ENCODE data around the gene ANGPTL8. TPM values are rescaled to one million over a fixed set of nuclear protein-coding genes. Genes with fewer than 3 reads are reported as not detected.

Gene ANGPTL8
- total RNA-seq, 1 experiment from 2014 or later = not detected

- no peak overlapping the region for H3K4me3 ChIP-seq (ENCODE audit: low read depth, low read length, poor library complexity, severe bottlenecking)
- H3K4me1 ChIP-seq (ENCODE audit: insufficient read depth, low read length, poor library complexity, severe bottlenecking) = no peaks in the 10 kb centered on the region
- H3K36me3 ChIP-seq (ENCODE audit: insufficient read depth, low read length, poor library complexity, severe bottlenecking) = peaks cover 5% of the 10 kb centered on the region
- H3K27me3 ChIP-seq (replicated peaks; ENCODE audit: insufficient read depth, low read depth, low read length, poor library complexity) = no peaks in the 10 kb centered on the region
- ChIA-PET POLR2A (ENCODE audit: low non-redundant PET) (no interaction called here), CTCF (no interaction called here)
- BruUV-seq (replicated peaks) = no TSS peak
- no peak for DNase-seq (ENCODE audit: low spot score)
- intact Hi-C loops (cut with micrococcal nuclease; ENCODE audit: unreplicated experiment) = loop anchor here (1.0 kb wide), 1 partner anchor 26 kb away; no protein-coding TSS in a partner anchor
- H3K27ac ChIP-seq (ENCODE audit: low read depth, low read length, poor library complexity, severe bottlenecking) = no peak overlapping the region
- TF ChIP-seq EZH2 (IDR thresholded peaks at IDR 0.05; ENCODE audit: borderline replicate concordance, low read depth, low read length, poor library complexity, severe bottlenecking) = no peak
- TF ChIP-seq CTCF (conservative IDR thresholded peaks at IDR 0.05; ENCODE audit: low read depth, low read length) = no peak
- H3K9me3 ChIP-seq (ENCODE audit: low read depth, low read length, poor library complexity, severe bottlenecking) = no peaks in the 10 kb centered on the region
Observed at GRCh38 chr19:11226716-11227166, 12.7 kb upstream of the ANGPTL8 start.

- DNase-seq (ENCODE audit: low spot score) = no peak
- TF ChIP-seq CTCF (conservative IDR thresholded peaks at IDR 0.05; ENCODE audit: low read depth, low read length) (peak; percentile 44), EZH2 (IDR thresholded peaks at IDR 0.05; ENCODE audit: borderline replicate concordance, low read depth, low read length, poor library complexity, severe bottlenecking) (no peak)
- no TSS peak for BruUV-seq (replicated peaks)
- Histone ChIP-seq H3K36me3 (ENCODE audit: insufficient read depth, low read length, poor library complexity, severe bottlenecking) (peaks cover under 1% of the 10 kb centered on the region), H3K27me3 (replicated peaks; ENCODE audit: insufficient read depth, low read depth, low read length, poor library complexity) (no peaks in the 10 kb centered on the region), H3K27ac (ENCODE audit: low read depth, low read length, poor library complexity, severe bottlenecking) (no peak overlapping the region), H3K4me3 (ENCODE audit: low read depth, low read length, poor library complexity, severe bottlenecking) (no peak overlapping the region), H3K4me1 (ENCODE audit: insufficient read depth, low read length, poor library complexity, severe bottlenecking) (no peaks in the 10 kb centered on the region), H3K9me3 (ENCODE audit: low read depth, low read length, poor library complexity, severe bottlenecking) (no peaks in the 10 kb centered on the region)
- ChIA-PET POLR2A (ENCODE audit: low non-redundant PET) (no interaction called here), CTCF (interaction anchor here (0.6 kb wide), 1 partner anchor 13 kb away, joined by 3 read pairs; no protein-coding TSS in a partner anchor)
- intact Hi-C loops (cut with micrococcal nuclease; ENCODE audit: unreplicated experiment) = no loop called here
Observed at GRCh38 chr19:11227195-11227886, 12.1 kb upstream of the ANGPTL8 start.

GRCh38 chr19:11230621-11231386, 8.6 kb upstream of the ANGPTL8 start:
- intact Hi-C loops (cut with micrococcal nuclease; ENCODE audit: unreplicated experiment) = no loop called here
- H3K4me3 ChIP-seq (ENCODE audit: low read depth, low read length, poor library complexity, severe bottlenecking) = no peak overlapping the region
- DNase-seq (ENCODE audit: low spot score) = no peak
- H3K9me3 ChIP-seq (ENCODE audit: low read depth, low read length, poor library complexity, severe bottlenecking) = no peaks in the 10 kb centered on the region
- ChIA-PET POLR2A (ENCODE audit: low non-redundant PET) (no interaction called here), CTCF (interaction anchor here (0.5 kb wide), 1 partner anchor 10 kb away, joined by 4 read pairs; no protein-coding TSS in a partner anchor)
- no peaks in the 10 kb centered on the region for H3K4me1 ChIP-seq (ENCODE audit: insufficient read depth, low read length, poor library complexity, severe bottlenecking)
- no TSS peak for BruUV-seq (replicated peaks)
- no peak overlapping the region for H3K27ac ChIP-seq (ENCODE audit: low read depth, low read length, poor library complexity, severe bottlenecking)
- H3K36me3 ChIP-seq (ENCODE audit: insufficient read depth, low read length, poor library complexity, severe bottlenecking) = no peaks in the 10 kb centered on the region
- no peaks in the 10 kb centered on the region for H3K27me3 ChIP-seq (replicated peaks; ENCODE audit: insufficient read depth, low read depth, low read length, poor library complexity)
- TF ChIP-seq CTCF (conservative IDR thresholded peaks at IDR 0.05; ENCODE audit: low read depth, low read length) (no peak), EZH2 (IDR thresholded peaks at IDR 0.05; ENCODE audit: borderline replicate concordance, low read depth, low read length, poor library complexity, severe bottlenecking) (no peak)

Measured in A673 (cell line).